Endothelial cell of umbilical vein (primary cell): ENCODE results near the gene SHISA6. TPM values are rescaled to one million over a fixed set of nuclear protein-coding genes. Genes with fewer than 3 reads are reported as not detected.

Experiments used
- BruUV-seq: library from RNA; stranded (reverse); fragments of 400-500 nt; replicated peaks from 2 replicates; lab custom pipeline; 2021; lab: Mats Ljungman, UMichigan
- CTCF ChIA-PET: fragments of 300-600, 350-600 bp; sonication (Branson Sonifier 250); formaldehyde crosslinking; loops from one replicate; lab custom pipeline; 2021; ENCODE audit warnings: antibody characterized with exemption, inconsistent platforms; lab: Charles Lee
- POLR2A ChIA-PET: fragments of 300-600, 350-600 bp; sonication (Branson Sonifier 250); formaldehyde crosslinking; loops from one replicate; lab custom pipeline; 2021; ENCODE audit warnings: antibody characterized with exemption, inconsistent platforms; lab: Charles Lee
- DNase-seq: peaks from one replicate; pipeline ENCODE4 v3.0.0-alpha.2; 2011; ENCODE audit warnings: low read depth, low spot score
- FAIRE-seq: peaks from 2 replicates; lab custom pipeline; 2011; peaks lifted over from hg19 to GRCh38; lab: Jason Lieb, UNC
- H2AFZ ChIP-seq: 2 replicates; pipeline ENCODE4 v1.6.0; 2012; ENCODE audit warnings: low read depth, low read length, control low read depth, inconsistent platforms
- H3K27ac ChIP-seq: 2 replicates; pipeline ENCODE4 v1.5.1; 2011; ENCODE audit warnings: low read depth, mild to moderate bottlenecking, control low read depth, low read length, moderate library complexity; ENCODE audit not compliant: insufficient read depth
- H3K27me3 ChIP-seq, 2 experiments: 2 replicates each; pipeline versions ENCODE4 v1.6.0 to v1.6.1; 2011; ENCODE audit warnings: low read length in 2 of 2, mixed read lengths in 1 of 2; ENCODE audit not compliant: control insufficient read depth in 2 of 2, insufficient read depth in 2 of 2
- H3K36me3 ChIP-seq, 2 experiments: 2 replicates in 1 of 2; 3 replicates in 1 of 2; pipeline ENCODE4 v1.5.1; 2011; ENCODE audit warnings: low read length in 2 of 2, mild to moderate bottlenecking in 1 of 2, moderate library complexity in 1 of 2; ENCODE audit not compliant: control insufficient read depth in 2 of 2, insufficient read depth in 2 of 2; ENCODE audit errors: extremely low read depth in 1 of 2
- H3K4me1 ChIP-seq: 3 replicates; pipeline ENCODE4 v1.5.1; 2011; ENCODE audit warnings: mild to moderate bottlenecking, low read length; ENCODE audit not compliant: control insufficient read depth, insufficient read depth; ENCODE audit errors: extremely low read depth
- H3K4me2 ChIP-seq: 2 replicates; pipeline ENCODE4 v1.6.1; 2011; ENCODE audit warnings: low read length, control low read depth, mixed read lengths; ENCODE audit not compliant: insufficient read depth
- H3K4me3 ChIP-seq, 3 experiments: fragments of 200-600 bp in 1 of 3; sonication (generic), shearing (Covaris generic) in 1 of 3; replicated peaks in 1 of 3; 2 replicates each; pipeline ENCODE4 v1.5.1; 2011 to 2016; ENCODE audit warnings: control low read depth in 3 of 3, low read length in 3 of 3, mild to moderate bottlenecking in 2 of 3, inconsistent platforms in 1 of 3, low read depth in 1 of 3, moderate library complexity in 1 of 3; ENCODE audit not compliant: insufficient read depth in 1 of 3
- H3K79me2 ChIP-seq: 2 replicates; pipeline ENCODE4 v1.6.0; 2012; ENCODE audit warnings: low read length, inconsistent platforms; ENCODE audit not compliant: control insufficient read depth, insufficient read depth
- H3K9ac ChIP-seq: replicated peaks from 2 replicates; pipeline ENCODE3; 2011; ENCODE audit warnings: low read length, control low read depth; ENCODE audit not compliant: insufficient read depth; ENCODE audit errors: extremely low read depth
- H3K9me1 ChIP-seq: replicated peaks from 3 replicates; pipeline ENCODE4 v1.6.0; 2011; ENCODE audit warnings: mild to moderate bottlenecking, low read length; ENCODE audit not compliant: control insufficient read depth, insufficient read depth; ENCODE audit errors: extremely low read depth
- H3K9me3 ChIP-seq: replicated peaks from 2 replicates; pipeline ENCODE4 v1.5.1; 2012; ENCODE audit warnings: low read length, inconsistent platforms; ENCODE audit not compliant: control insufficient read depth, insufficient read depth
- H4K20me1 ChIP-seq: replicated peaks from 2 replicates; pipeline ENCODE3; 2011; ENCODE audit warnings: mild to moderate bottlenecking, low read length; ENCODE audit not compliant: control insufficient read depth, insufficient read depth; ENCODE audit errors: extremely low read depth
- CTCF ChIP-seq, 2 donors: IDR thresholded peaks; 1 replicate in 1 of 2; 2 replicates in 1 of 2; pipeline ENCODE4 v1.5.1; 2011; ENCODE audit warnings: low read length in 2 of 2, mild to moderate bottlenecking in 2 of 2, moderate library complexity in 2 of 2, control low read depth in 1 of 2, inconsistent platforms in 1 of 2, low read depth in 1 of 2; ENCODE audit not compliant: insufficient read depth in 1 of 2; ENCODE audit errors: extremely low read depth in 1 of 2
- EZH2 ChIP-seq: IDR thresholded peaks from 2 replicates; pipeline ENCODE4 v1.6.1; 2012; ENCODE audit warnings: borderline replicate concordance, low read depth, mild to moderate bottlenecking, moderate library complexity, low read length, inconsistent platforms; ENCODE audit not compliant: severe bottlenecking
- FOS ChIP-seq: IDR thresholded peaks from 2 replicates; pipeline ENCODE4 v1.6.1; 2011; ENCODE audit warnings: mild to moderate bottlenecking, low read length, moderate library complexity, borderline replicate concordance; ENCODE audit not compliant: insufficient read depth
- GATA2 ChIP-seq: IDR thresholded peaks from 2 replicates; pipeline ENCODE4 v1.7.0; 2011; ENCODE audit warnings: low read depth, mild to moderate bottlenecking, moderate library complexity, mixed read lengths, low read length; ENCODE audit not compliant: insufficient read length, insufficient read depth
- JUN ChIP-seq: IDR thresholded peaks from 2 replicates; pipeline ENCODE4 v1.6.1; 2011; ENCODE audit warnings: borderline replicate concordance, low read depth; ENCODE audit not compliant: insufficient read length, insufficient read depth
- MYC ChIP-seq: IDR thresholded peaks from one replicate; pipeline ENCODE4 v1.6.1; 2011; ENCODE audit warnings: mild to moderate bottlenecking, low read depth, low read length
- POLR2A ChIP-seq: IDR thresholded peaks from 2 replicates; pipeline ENCODE4 v1.6.1; 2012; ENCODE audit warnings: low read depth, mild to moderate bottlenecking, control low read depth, low read length
- dilution Hi-C: fragments of 300-500 bp; cut with MboI; formaldehyde crosslinking; loops from one replicate; pipeline ENCODE4 v1.15.0; 2019; ENCODE audit warnings: low sequenced_read_pairs; ENCODE audit not compliant: extremely low pct_ligation_motif_present
- intact Hi-C: fragments of 100-400 bp; cut with micrococcal nuclease; formaldehyde crosslinking; loops from one replicate; pipeline ENCODE4 v1.10.0; 2022
- polyA plus RNA-seq, 4 experiments: library from polyadenylated mRNA; depleted of rRNA in 3 of 4; stranded (reverse) in 3 of 4; unstranded in 1 of 4; fragments of >200 nt; gene quantifications; 2 replicates each; pipeline versions ENCODE4 v1.2.1 to v1.2.3, GENCODE V29; 2011 to 2012; ENCODE audit warnings: missing spikeins in 1 of 4
- total RNA-seq: library from RNA; stranded (reverse); gene quantifications from 2 replicates; pipeline ENCODE4 v1.2.3, GENCODE V29; 2021

Gene SHISA6
- total and polyA plus RNA-seq, 2 donors (not counting 3 experiments of a cell fraction or from before 2014, with no cell fraction given), result not detected

- intact Hi-C loops (no loop called here), dilution Hi-C loops (no loop called here)
- no peak overlapping the region for H3K4me3 ChIP-seq
- H3K4me1 ChIP-seq, result no peaks in the 10 kb centered on the region
- H3K27ac ChIP-seq, result no peak overlapping the region
- no peaks in the 10 kb centered on the region for H3K79me2 ChIP-seq
- ChIA-PET CTCF (no interaction called here), POLR2A (no interaction called here)
- no peaks in the 10 kb centered on the region for H3K27me3 ChIP-seq
- TF ChIP-seq EZH2 (no peak), CTCF (IDR thresholded peaks at IDR 0.05; ENCODE audit: extremely low read depth in 1 of 2, insufficient read depth in 1 of 2, low read depth in 1 of 2, low read length in 2 of 2) (no peak), JUN (no peak), POLR2A (no peak), FOS (no peak)
- H2AFZ ChIP-seq, result no peak overlapping the region
- H3K9me3 ChIP-seq, result no peaks in the 10 kb centered on the region
- no TSS peak for BruUV-seq
- no peaks in the 10 kb centered on the region for H3K36me3 ChIP-seq
- FAIRE-seq (no peak), DNase-seq (no peak)
- H3K9me1 ChIP-seq, result no peaks in the 10 kb centered on the region
- no peak overlapping the region for H3K9ac ChIP-seq
- no peaks in the 10 kb centered on the region for H4K20me1 ChIP-seq
- no peak overlapping the region for H3K4me2 ChIP-seq
Observed at GRCh38 chr17:11195801-11196200, 45.2 kb upstream of the SHISA6 start.

GRCh38 chr17:11204991-11205390 is 36.0 kb upstream of the SHISA6 start:
- H3K79me2 ChIP-seq, result no peaks in the 10 kb centered on the region
- H3K27me3 ChIP-seq, result no peaks in the 10 kb centered on the region
- CTCF ChIA-PET, result no interaction called here
- no peak overlapping the region for H3K4me2 ChIP-seq
- H3K36me3 ChIP-seq, result no peaks in the 10 kb centered on the region
- no TSS peak for BruUV-seq
- H4K20me1 ChIP-seq, result no peaks in the 10 kb centered on the region
- H3K9me1 ChIP-seq, result no peaks in the 10 kb centered on the region
- no peak overlapping the region for H3K9ac ChIP-seq
- no peak overlapping the region for H3K4me3 ChIP-seq
- no peak for TF ChIP-seq MYC
- no peak for TF ChIP-seq FOS
- no peak for TF ChIP-seq GATA2
- no peak overlapping the region for H2AFZ ChIP-seq
- H3K4me1 ChIP-seq, result no peaks in the 10 kb centered on the region
- FAIRE-seq (no peak), DNase-seq (no peak)
- dilution Hi-C loops, result no loop called here
- intact Hi-C loops, result no loop called here
- H3K9me3 ChIP-seq, result peaks cover 2% of the 10 kb centered on the region
- POLR2A ChIA-PET, result no interaction called here
- H3K27ac ChIP-seq, result no peak overlapping the region
